ENCODE results near the gene AUP1. TPM values are rescaled to one million over a fixed set of nuclear protein-coding genes. Genes with fewer than 3 reads are reported as not detected.

AUP1 gene
- total and polyA plus RNA-seq, 2 donors (not counting 1 experiment from before 2014, with no cell fraction given): 54.0 to 70.4 TPM

DNA sequence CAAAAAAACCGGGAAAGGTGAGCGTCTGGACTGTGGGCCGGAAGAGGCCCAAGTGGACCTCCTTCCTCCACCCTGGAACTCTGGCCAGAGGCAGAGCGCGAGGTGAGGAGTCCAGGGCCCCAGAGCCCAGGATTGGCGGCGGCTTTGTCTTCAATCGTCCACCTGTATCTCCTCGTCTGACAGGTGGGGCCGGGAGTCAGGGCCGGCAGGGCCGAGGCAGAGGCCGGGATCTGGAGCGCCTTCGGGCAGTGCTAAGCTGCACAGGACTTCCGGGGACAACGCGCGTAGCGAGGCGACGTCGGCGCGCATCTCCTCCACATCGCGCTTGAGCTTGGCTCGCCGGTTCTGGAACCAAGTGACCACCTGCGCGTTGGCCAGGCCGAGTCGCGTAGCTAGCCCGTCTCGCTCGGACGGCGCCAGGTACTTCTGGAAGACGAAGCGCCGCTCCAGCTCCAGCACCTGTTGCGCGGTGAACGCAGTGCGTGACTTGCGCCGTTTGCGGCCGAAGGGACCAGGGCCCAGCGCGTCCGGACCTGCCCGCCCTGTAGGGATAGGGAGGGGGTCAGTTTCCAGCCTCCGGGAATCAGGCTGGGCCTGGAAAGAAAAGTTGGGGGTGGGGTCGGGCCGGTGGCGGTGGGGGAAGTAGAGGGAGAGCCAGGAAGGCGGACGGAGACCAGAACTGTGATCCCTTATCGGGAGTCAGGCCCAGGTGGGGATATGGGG, 31.6 kb downstream of the AUP1 start:
- Histone ChIP-seq H3K27ac (ENCODE audit: insufficient read depth, low read length) (no peak overlapping the region), H3K79me2 (ENCODE audit: control insufficient read depth, insufficient read depth, low read length) (no peaks in the 10 kb centered on the region), H2AFZ (ENCODE audit: low read length) (peak overlapping the region; percentile 71), H4K20me1 (ENCODE audit: control insufficient read depth, extremely low read depth, insufficient read depth, low read length) (no peaks in the 10 kb centered on the region), H3K4me2 (ENCODE audit: extremely low read depth, insufficient read depth, low read length) (peak overlapping the region; percentile 98), H3K27me3 (ENCODE audit: control insufficient read depth, insufficient read depth, low read length) (no peaks in the 10 kb centered on the region), H3K9ac (ENCODE audit: insufficient read depth, low read length) (no peak overlapping the region), H3K36me3 (ENCODE audit: control insufficient read depth, insufficient read depth, low read length) (peaks cover 2% of the 10 kb centered on the region), H3K9me3 (ENCODE audit: control insufficient read depth, insufficient read depth, low read depth, low read length) (no peaks in the 10 kb centered on the region), H3K4me1 (ENCODE audit: control insufficient read depth, extremely low read depth, insufficient read depth, low read length) (peaks cover 7% of the 10 kb centered on the region), H3K4me3 (replicated peaks in 1 of 4; ENCODE audit: control extremely low read depth in 1 of 4, insufficient read depth in 1 of 4, low read depth in 3 of 4, low read length in 4 of 4) (peak overlapping the region; percentile 44 to 58 (median 48))
- no peak for DNase-seq (ENCODE audit: low read depth in 2 of 2)
- TF ChIP-seq EZH2 (IDR thresholded peaks at IDR 0.05; ENCODE audit: low read length, missing control alignments): no peak
- TF ChIP-seq CTCF (conservative IDR thresholded peaks at IDR 0.05 in 1 of 2, IDR thresholded peaks at IDR 0.05 in 1 of 2; ENCODE audit: low read depth in 1 of 2, low read length in 2 of 2): no peak

GRCh38 chr2:74496997-74497776, 32.3 kb downstream of the AUP1 start:
- no peak for TF ChIP-seq EZH2 (IDR thresholded peaks at IDR 0.05; ENCODE audit: low read length, missing control alignments)
- no peak for TF ChIP-seq CTCF (conservative IDR thresholded peaks at IDR 0.05 in 1 of 2, IDR thresholded peaks at IDR 0.05 in 1 of 2; ENCODE audit: low read depth in 1 of 2, low read length in 2 of 2)
- no peaks in the 10 kb centered on the region for H3K27me3 ChIP-seq (ENCODE audit: control insufficient read depth, insufficient read depth, low read length)
- H3K9me3 ChIP-seq (ENCODE audit: control insufficient read depth, insufficient read depth, low read depth, low read length): no peaks in the 10 kb centered on the region
- DNase-seq (ENCODE audit: low read depth in 2 of 2): no peak
- no peak overlapping the region for H3K9ac ChIP-seq (ENCODE audit: insufficient read depth, low read length)
- H3K27ac ChIP-seq (ENCODE audit: insufficient read depth, low read length): no peak overlapping the region
- H3K4me3 ChIP-seq (replicated peaks in 1 of 4; ENCODE audit: control extremely low read depth in 1 of 4, insufficient read depth in 1 of 4, low read depth in 3 of 4, low read length in 4 of 4): no peak overlapping the region
- H3K4me1 ChIP-seq (ENCODE audit: control insufficient read depth, extremely low read depth, insufficient read depth, low read length): peaks cover 7% of the 10 kb centered on the region
- H2AFZ ChIP-seq (ENCODE audit: low read length): no peak overlapping the region
- H3K36me3 ChIP-seq (ENCODE audit: control insufficient read depth, insufficient read depth, low read length): peaks cover 6% of the 10 kb centered on the region
- H3K4me2 ChIP-seq (ENCODE audit: extremely low read depth, insufficient read depth, low read length): no peak overlapping the region
- H4K20me1 ChIP-seq (ENCODE audit: control insufficient read depth, extremely low read depth, insufficient read depth, low read length): no peaks in the 10 kb centered on the region
- no peaks in the 10 kb centered on the region for H3K79me2 ChIP-seq (ENCODE audit: control insufficient read depth, insufficient read depth, low read length)

GRCh38 chr2:74495440-74495839, 34.1 kb downstream of the AUP1 start:
- H3K4me2 ChIP-seq (ENCODE audit: extremely low read depth, insufficient read depth, low read length): no peak overlapping the region
- H3K27me3 ChIP-seq (ENCODE audit: control insufficient read depth, insufficient read depth, low read length): no peaks in the 10 kb centered on the region
- peaks cover 7% of the 10 kb centered on the region for H3K4me1 ChIP-seq (ENCODE audit: control insufficient read depth, extremely low read depth, insufficient read depth, low read length)
- H3K36me3 ChIP-seq (ENCODE audit: control insufficient read depth, insufficient read depth, low read length): peaks cover 16% of the 10 kb centered on the region
- no peaks in the 10 kb centered on the region for H3K9me3 ChIP-seq (ENCODE audit: control insufficient read depth, insufficient read depth, low read depth, low read length)
- no peak overlapping the region for H3K9ac ChIP-seq (ENCODE audit: insufficient read depth, low read length)
- no peak for DNase-seq (ENCODE audit: low read depth in 2 of 2)
- no peak overlapping the region for H3K4me3 ChIP-seq (replicated peaks in 1 of 4; ENCODE audit: control extremely low read depth in 1 of 4, insufficient read depth in 1 of 4, low read depth in 3 of 4, low read length in 4 of 4)
- H4K20me1 ChIP-seq (ENCODE audit: control insufficient read depth, extremely low read depth, insufficient read depth, low read length): no peaks in the 10 kb centered on the region
- no peak overlapping the region for H2AFZ ChIP-seq (ENCODE audit: low read length)
- H3K27ac ChIP-seq (ENCODE audit: insufficient read depth, low read length): no peak overlapping the region
- H3K79me2 ChIP-seq (ENCODE audit: control insufficient read depth, insufficient read depth, low read length): no peaks in the 10 kb centered on the region
- TF ChIP-seq EZH2 (IDR thresholded peaks at IDR 0.05; ENCODE audit: low read length, missing control alignments): no peak
- no peak for TF ChIP-seq CTCF (conservative IDR thresholded peaks at IDR 0.05 in 1 of 2, IDR thresholded peaks at IDR 0.05 in 1 of 2; ENCODE audit: low read depth in 1 of 2, low read length in 2 of 2)
